ENCODE data around the gene ACOXL. TPM values are rescaled to one million over a fixed set of nuclear protein-coding genes. Genes with fewer than 3 reads are reported as not detected.
"Not testable (repeated sequence)": the region's sequence is repeated elsewhere in the genome, so short reads cannot be mapped to it uniquely, and the experiment has no call there.

The ACOXL gene
- polyA plus RNA-seq, 2 donors, result not detected

DNA sequence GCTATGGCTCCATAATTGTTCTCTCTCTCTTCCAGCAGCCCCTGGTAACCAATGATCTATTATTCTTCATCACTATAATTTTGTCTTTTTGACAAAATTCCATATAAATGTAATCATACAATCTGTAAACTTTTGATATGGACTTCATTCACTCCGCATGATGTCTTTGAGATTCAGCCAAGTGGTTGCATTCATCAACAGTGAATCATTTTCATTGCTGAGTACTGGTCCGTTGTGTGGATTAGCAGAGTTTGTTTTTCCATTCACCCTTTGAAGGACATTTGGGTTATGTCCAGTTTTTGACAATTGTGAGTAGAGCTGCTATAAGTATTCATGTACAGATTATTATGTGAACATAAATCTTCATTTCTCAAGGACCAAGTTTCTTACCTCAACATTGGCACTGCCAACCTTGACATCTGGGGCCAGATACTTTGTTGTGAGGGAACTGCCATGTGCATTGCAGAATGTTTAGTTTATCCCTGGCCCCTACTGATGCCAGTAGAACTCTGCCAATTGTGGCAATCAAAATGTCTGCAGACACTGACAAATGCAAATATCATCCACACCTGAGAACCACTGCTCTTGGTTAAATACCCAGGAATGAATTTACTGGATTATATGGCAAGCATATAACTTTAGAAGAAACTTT, 340.0 kb downstream of the ACOXL start:
- Histone ChIP-seq H3K9me3 (ENCODE audit: control insufficient read depth in 2 of 2, insufficient read depth in 1 of 2, low read depth in 1 of 2, low read length in 1 of 2) (no peaks in the 10 kb centered on the region), H3K4me1 (ENCODE audit: control insufficient read depth in 2 of 2, insufficient read depth in 2 of 2, low read length in 1 of 2) (peaks cover 5 to 8% of the 10 kb centered on the region in 2 donors), H3K4me3 (ENCODE audit: low read depth in 1 of 2, low read length in 2 of 2) (no peak overlapping the region), H3K36me3 (ENCODE audit: control insufficient read depth in 2 of 2, insufficient read depth in 2 of 2, low read length in 1 of 2) (no peaks in the 10 kb centered on the region), H3K27ac (ENCODE audit: low read depth in 2 of 2, low read length in 1 of 2) (no peak overlapping the region), H3K27me3 (ENCODE audit: control insufficient read depth in 1 of 2, insufficient read depth in 2 of 2, low read length in 2 of 2) (no peaks in the 10 kb centered on the region)
- WGBS, 2 donors, result 22% methylated on average over 2 of the region's 2 CpGs

GRCh38 chr2:111082659-111083058, 350.3 kb downstream of the ACOXL start:
- not testable (repeated sequence) for H3K27me3 ChIP-seq (ENCODE audit: control insufficient read depth in 1 of 2, insufficient read depth in 2 of 2, low read length in 2 of 2); H3K27ac ChIP-seq (ENCODE audit: low read depth in 2 of 2, low read length in 1 of 2); H3K36me3 ChIP-seq (ENCODE audit: control insufficient read depth in 2 of 2, insufficient read depth in 2 of 2, low read length in 1 of 2); H3K9me3 ChIP-seq (ENCODE audit: control insufficient read depth in 2 of 2, insufficient read depth in 1 of 2, low read depth in 1 of 2, low read length in 1 of 2); H3K4me1 ChIP-seq (ENCODE audit: control insufficient read depth in 2 of 2, insufficient read depth in 2 of 2, low read length in 1 of 2); H3K4me3 ChIP-seq (ENCODE audit: low read depth in 1 of 2, low read length in 2 of 2)
- 0 to 10% methylated on average over 1 of the region's 1 CpG for WGBS, 2 donors

DNA sequence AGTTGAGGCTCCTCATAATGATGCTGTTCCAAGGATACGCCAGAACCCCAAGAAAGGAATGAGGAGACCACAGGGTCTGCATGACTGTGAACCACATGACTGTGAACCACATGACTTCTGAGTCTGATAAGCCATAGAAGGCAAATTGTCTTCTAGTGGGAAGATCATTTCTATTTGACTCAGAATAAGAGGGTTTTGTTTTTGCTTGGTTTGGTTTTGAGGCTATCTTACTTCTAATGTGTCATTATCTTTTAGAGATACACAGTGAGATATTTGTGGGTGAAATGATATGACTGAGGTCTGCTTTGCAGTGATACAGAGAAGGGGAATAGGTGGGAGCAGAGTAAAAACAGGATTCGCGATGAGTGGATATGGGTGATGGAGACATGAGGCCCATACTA, 359.4 kb downstream of the ACOXL start:
- H3K4me1 ChIP-seq (ENCODE audit: control insufficient read depth in 2 of 2, insufficient read depth in 2 of 2, low read length in 1 of 2), result no peaks in the 10 kb centered on the region
- H3K36me3 ChIP-seq (ENCODE audit: control insufficient read depth in 2 of 2, insufficient read depth in 2 of 2, low read length in 1 of 2), result no peaks in the 10 kb centered on the region
- no peak overlapping the region for H3K27ac ChIP-seq (ENCODE audit: low read depth in 2 of 2, low read length in 1 of 2)
- no peaks in the 10 kb centered on the region for H3K27me3 ChIP-seq (ENCODE audit: control insufficient read depth in 1 of 2, insufficient read depth in 2 of 2, low read length in 2 of 2)
- H3K9me3 ChIP-seq (ENCODE audit: control insufficient read depth in 2 of 2, insufficient read depth in 1 of 2, low read depth in 1 of 2, low read length in 1 of 2), result no peaks in the 10 kb centered on the region
- 84 to 85% methylated on average over 3 of the region's 3 CpGs for WGBS, 2 donors
- H3K4me3 ChIP-seq (ENCODE audit: low read depth in 1 of 2, low read length in 2 of 2), result no peak overlapping the region

DNA sequence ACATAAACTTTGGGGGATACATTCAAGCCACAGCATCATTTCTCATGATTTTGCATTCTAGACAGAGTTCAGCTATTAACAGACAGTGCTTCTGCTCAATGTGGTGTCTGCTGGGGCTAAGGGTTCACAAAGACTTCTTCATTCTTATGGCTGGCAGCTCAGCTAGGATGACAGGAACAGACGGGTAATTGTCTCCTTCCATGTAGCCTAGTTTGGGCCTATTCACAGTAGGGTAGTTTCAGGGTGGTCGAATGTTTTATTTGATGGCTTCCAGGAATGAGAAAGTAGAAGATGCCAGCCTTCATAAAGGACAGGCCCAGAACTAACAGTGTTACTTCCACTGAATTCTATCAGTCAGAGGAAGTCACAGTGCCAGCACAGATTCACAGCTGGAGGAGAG, 362.3 kb downstream of the ACOXL start:
- 86 to 94% methylated on average over 2 of the region's 2 CpGs for WGBS, 2 donors
- Histone ChIP-seq H3K36me3 (ENCODE audit: control insufficient read depth in 2 of 2, insufficient read depth in 2 of 2, low read length in 1 of 2) (no peaks in the 10 kb centered on the region), H3K4me3 (ENCODE audit: low read depth in 1 of 2, low read length in 2 of 2) (no peak overlapping the region), H3K27me3 (ENCODE audit: control insufficient read depth in 1 of 2, insufficient read depth in 2 of 2, low read length in 2 of 2) (no peaks in the 10 kb centered on the region), H3K9me3 (ENCODE audit: control insufficient read depth in 2 of 2, insufficient read depth in 1 of 2, low read depth in 1 of 2, low read length in 1 of 2) (no peaks in the 10 kb centered on the region), H3K4me1 (ENCODE audit: control insufficient read depth in 2 of 2, insufficient read depth in 2 of 2, low read length in 1 of 2) (no peaks in the 10 kb centered on the region), H3K27ac (ENCODE audit: low read depth in 2 of 2, low read length in 1 of 2) (no peak overlapping the region)

DNA sequence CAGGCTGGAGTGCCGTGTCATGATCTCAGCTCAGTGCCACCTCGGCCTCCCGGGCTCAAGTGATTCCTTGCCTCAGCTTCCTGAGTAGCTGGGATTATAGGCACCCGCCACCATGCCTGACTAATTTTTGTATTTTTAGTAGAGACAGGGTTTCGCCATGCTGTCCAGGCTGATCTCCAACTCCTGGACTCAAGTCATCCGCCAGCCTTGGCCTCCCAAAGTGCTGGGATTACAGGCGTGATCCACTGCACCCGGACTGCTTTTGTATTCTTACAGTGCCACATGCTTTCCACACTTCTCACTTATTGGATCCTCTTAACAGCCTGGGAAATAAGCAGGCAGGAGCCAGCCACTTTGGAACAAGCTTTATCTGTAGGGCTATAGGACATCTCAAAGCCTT, 363.1 kb downstream of the ACOXL start:
- no peaks in the 10 kb centered on the region for H3K27me3 ChIP-seq (ENCODE audit: control insufficient read depth in 1 of 2, insufficient read depth in 2 of 2, low read length in 2 of 2)
- H3K27ac ChIP-seq (ENCODE audit: low read depth in 2 of 2, low read length in 1 of 2), result no peak overlapping the region
- no peaks in the 10 kb centered on the region for H3K4me1 ChIP-seq (ENCODE audit: control insufficient read depth in 2 of 2, insufficient read depth in 2 of 2, low read length in 1 of 2)
- H3K36me3 ChIP-seq (ENCODE audit: control insufficient read depth in 2 of 2, insufficient read depth in 2 of 2, low read length in 1 of 2), result no peaks in the 10 kb centered on the region
- no peaks in the 10 kb centered on the region for H3K9me3 ChIP-seq (ENCODE audit: control insufficient read depth in 2 of 2, insufficient read depth in 1 of 2, low read depth in 1 of 2, low read length in 1 of 2)
- 88 to 92% methylated on average over 8 of the region's 8 CpGs for WGBS, 2 donors
- H3K4me3 ChIP-seq (ENCODE audit: low read depth in 1 of 2, low read length in 2 of 2), result no peak overlapping the region

DNA sequence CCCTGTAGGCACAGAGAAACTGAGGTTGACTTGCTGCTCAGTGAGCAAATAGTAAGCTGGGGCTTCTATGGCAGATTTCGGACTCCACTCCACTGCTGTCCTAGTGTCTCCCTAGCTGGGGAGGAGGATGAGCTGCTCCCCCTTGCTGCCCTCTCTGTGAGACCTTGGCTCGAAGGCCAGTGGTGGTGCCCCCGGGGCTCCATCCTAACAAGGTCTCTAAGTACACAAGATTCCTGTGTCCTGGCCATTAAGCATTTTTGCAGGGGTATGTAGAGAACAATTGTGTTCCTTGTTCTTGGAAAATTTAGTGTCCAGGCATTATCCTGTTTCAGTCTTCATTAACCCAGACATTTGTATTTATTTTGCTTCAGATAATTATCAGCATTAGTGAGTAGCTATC, 367.0 kb downstream of the ACOXL start:
- Histone ChIP-seq H3K4me3 (ENCODE audit: low read depth in 1 of 2, low read length in 2 of 2) (no peak overlapping the region), H3K27ac (ENCODE audit: low read depth in 2 of 2, low read length in 1 of 2) (no peak overlapping the region), H3K9me3 (ENCODE audit: control insufficient read depth in 2 of 2, insufficient read depth in 1 of 2, low read depth in 1 of 2, low read length in 1 of 2) (no peaks in the 10 kb centered on the region), H3K4me1 (ENCODE audit: control insufficient read depth in 2 of 2, insufficient read depth in 2 of 2, low read length in 1 of 2) (no peaks in the 10 kb centered on the region), H3K36me3 (ENCODE audit: control insufficient read depth in 2 of 2, insufficient read depth in 2 of 2, low read length in 1 of 2) (no peaks in the 10 kb centered on the region), H3K27me3 (ENCODE audit: control insufficient read depth in 1 of 2, insufficient read depth in 2 of 2, low read length in 2 of 2) (no peaks in the 10 kb centered on the region)
- 79 to 87% methylated on average over 3 of the region's 3 CpGs for WGBS, 2 donors

DNA sequence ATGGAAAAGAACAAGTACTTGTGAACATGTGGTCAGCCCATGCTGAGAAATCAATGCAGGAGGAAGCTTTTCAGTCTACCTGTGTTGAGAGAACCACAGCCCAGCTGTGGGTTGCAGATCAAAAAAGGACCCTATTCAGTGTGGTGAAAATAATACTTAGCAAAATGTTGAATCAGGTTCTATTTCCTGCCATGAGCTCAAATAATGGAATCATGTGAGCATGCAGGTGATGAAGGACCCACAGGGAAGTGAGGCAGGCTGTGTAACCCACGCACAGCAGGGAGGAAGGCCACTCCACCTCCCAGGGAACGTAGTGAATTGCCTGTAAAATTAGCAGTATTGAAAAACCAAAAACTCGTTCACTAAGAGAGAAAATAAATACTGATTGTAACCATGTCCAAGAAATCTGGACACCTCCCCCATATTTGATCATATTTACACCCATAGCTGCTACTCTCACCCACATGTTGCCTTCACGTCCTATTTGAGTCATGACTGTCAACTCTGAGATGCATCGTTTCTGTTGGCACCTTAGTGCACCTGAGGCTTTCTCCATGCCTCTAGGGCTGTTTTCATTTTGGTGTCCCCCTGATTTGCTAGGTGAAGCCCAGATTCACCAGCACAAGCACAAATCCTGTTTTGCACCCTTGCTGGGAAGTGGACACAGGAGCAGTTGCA, 367.9 kb downstream of the ACOXL start:
- no peaks in the 10 kb centered on the region for H3K27me3 ChIP-seq (ENCODE audit: control insufficient read depth in 1 of 2, insufficient read depth in 2 of 2, low read length in 2 of 2)
- WGBS, 2 donors, result 77 to 85% methylated on average over 5 of the region's 5 CpGs
- no peak overlapping the region for H3K27ac ChIP-seq (ENCODE audit: low read depth in 2 of 2, low read length in 1 of 2)
- H3K4me1 ChIP-seq (ENCODE audit: control insufficient read depth in 2 of 2, insufficient read depth in 2 of 2, low read length in 1 of 2), result no peaks in the 10 kb centered on the region
- H3K4me3 ChIP-seq (ENCODE audit: low read depth in 1 of 2, low read length in 2 of 2), result no peak overlapping the region
- no peaks in the 10 kb centered on the region for H3K36me3 ChIP-seq (ENCODE audit: control insufficient read depth in 2 of 2, insufficient read depth in 2 of 2, low read length in 1 of 2)
- no peaks in the 10 kb centered on the region for H3K9me3 ChIP-seq (ENCODE audit: control insufficient read depth in 2 of 2, insufficient read depth in 1 of 2, low read depth in 1 of 2, low read length in 1 of 2)

DNA sequence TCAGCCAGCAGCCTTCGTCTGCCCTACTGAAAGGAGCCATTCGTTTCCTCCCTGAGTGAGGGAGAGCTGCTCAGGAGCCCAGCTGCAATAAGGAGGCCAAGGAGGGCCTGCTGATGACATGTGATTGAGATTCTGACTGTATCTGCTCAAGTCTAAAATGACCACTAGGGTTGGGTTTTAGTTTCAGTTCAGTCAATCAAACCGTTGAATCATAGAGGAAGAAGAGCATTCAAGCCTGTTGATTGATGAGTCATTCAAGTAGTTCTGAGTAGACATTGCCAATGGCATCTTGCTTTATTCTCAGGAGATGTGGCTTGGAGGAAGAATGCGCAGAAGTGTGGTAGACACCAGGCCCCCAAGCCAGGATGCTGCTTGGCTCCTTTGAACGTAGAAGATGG, 368.4 kb downstream of the ACOXL start:
- 71 to 80% methylated on average over 5 of the region's 5 CpGs for WGBS, 2 donors
- no peaks in the 10 kb centered on the region for H3K27me3 ChIP-seq (ENCODE audit: control insufficient read depth in 1 of 2, insufficient read depth in 2 of 2, low read length in 2 of 2)
- H3K27ac ChIP-seq (ENCODE audit: low read depth in 2 of 2, low read length in 1 of 2), result no peak overlapping the region
- no peaks in the 10 kb centered on the region for H3K36me3 ChIP-seq (ENCODE audit: control insufficient read depth in 2 of 2, insufficient read depth in 2 of 2, low read length in 1 of 2)
- no peaks in the 10 kb centered on the region for H3K9me3 ChIP-seq (ENCODE audit: control insufficient read depth in 2 of 2, insufficient read depth in 1 of 2, low read depth in 1 of 2, low read length in 1 of 2)
- H3K4me1 ChIP-seq (ENCODE audit: control insufficient read depth in 2 of 2, insufficient read depth in 2 of 2, low read length in 1 of 2), result no peaks in the 10 kb centered on the region
- H3K4me3 ChIP-seq (ENCODE audit: low read depth in 1 of 2, low read length in 2 of 2), result no peak overlapping the region

GRCh38 chr2:111101592-111101991, 369.2 kb downstream of the ACOXL start:
- Histone ChIP-seq H3K9me3 (ENCODE audit: control insufficient read depth in 2 of 2, insufficient read depth in 1 of 2, low read depth in 1 of 2, low read length in 1 of 2) (no peaks in the 10 kb centered on the region), H3K36me3 (ENCODE audit: control insufficient read depth in 2 of 2, insufficient read depth in 2 of 2, low read length in 1 of 2) (no peaks in the 10 kb centered on the region), H3K27ac (ENCODE audit: low read depth in 2 of 2, low read length in 1 of 2) (no peak overlapping the region), H3K27me3 (ENCODE audit: control insufficient read depth in 1 of 2, insufficient read depth in 2 of 2, low read length in 2 of 2) (no peaks in the 10 kb centered on the region), H3K4me1 (ENCODE audit: control insufficient read depth in 2 of 2, insufficient read depth in 2 of 2, low read length in 1 of 2) (no peaks in the 10 kb centered on the region), H3K4me3 (ENCODE audit: low read depth in 1 of 2, low read length in 2 of 2) (no peak overlapping the region)
- WGBS, 2 donors, result 86 to 88% methylated on average over 2 of the region's 2 CpGs

- no peak overlapping the region for H3K27ac ChIP-seq (ENCODE audit: low read depth in 2 of 2, low read length in 1 of 2)
- H3K27me3 ChIP-seq (ENCODE audit: control insufficient read depth in 1 of 2, insufficient read depth in 2 of 2, low read length in 2 of 2), result no peaks in the 10 kb centered on the region
- no peaks in the 10 kb centered on the region for H3K9me3 ChIP-seq (ENCODE audit: control insufficient read depth in 2 of 2, insufficient read depth in 1 of 2, low read depth in 1 of 2, low read length in 1 of 2)
- no peaks in the 10 kb centered on the region for H3K4me1 ChIP-seq (ENCODE audit: control insufficient read depth in 2 of 2, insufficient read depth in 2 of 2, low read length in 1 of 2)
- no peaks in the 10 kb centered on the region for H3K36me3 ChIP-seq (ENCODE audit: control insufficient read depth in 2 of 2, insufficient read depth in 2 of 2, low read length in 1 of 2)
- no peak overlapping the region for H3K4me3 ChIP-seq (ENCODE audit: low read depth in 1 of 2, low read length in 2 of 2)
- WGBS, 2 donors, result 85 to 89% methylated on average over 2 of the region's 2 CpGs
Measured at GRCh38 chr2:111102216-111102615, 369.8 kb downstream of the ACOXL start.

Data from esophagus (tissue), 2 donors.